ENCODE results near the gene RBMS1. TPM values are rescaled to one million over a fixed set of nuclear protein-coding genes. Genes with fewer than 3 reads are reported as not detected.

Gene RBMS1
- total RNA-seq, 4 donors from 2014 or later, result 50.2 to 62.3 (median 59.1) TPM

DNA sequence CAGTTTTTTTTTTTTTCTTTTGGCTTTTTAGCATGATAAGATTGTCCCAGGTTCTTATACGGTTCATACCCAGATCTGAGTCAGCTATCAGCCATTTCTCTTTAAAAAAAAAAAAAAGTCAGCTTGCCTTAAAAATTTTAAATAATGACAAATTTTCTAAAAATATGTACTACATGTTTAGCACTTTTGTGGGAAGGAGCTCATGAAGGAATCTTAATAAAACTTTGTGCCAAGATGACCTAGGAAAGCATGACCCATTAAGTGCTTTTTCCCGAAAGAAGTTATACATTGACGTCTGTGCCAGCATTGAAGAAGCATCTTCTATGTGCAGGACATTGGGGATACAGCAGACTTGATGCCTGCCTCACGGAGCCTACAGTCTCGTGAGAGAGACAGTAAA is 4.5 kb upstream of the RBMS1 start:
- TF ChIP-seq CTCF (IDR thresholded peaks at IDR 0.05) (no peak), POLR2A (IDR thresholded peaks at IDR 0.05) (no peak)
- intact Hi-C loops (cut with DNase I; ENCODE audit: low total_unique reads), result no loop called here

GRCh38 chr2:160494201-160494644 is 616 bp upstream of the RBMS1 start:
- no peak for TF ChIP-seq CTCF (IDR thresholded peaks at IDR 0.05)
- no peak for TF ChIP-seq POLR2A (IDR thresholded peaks at IDR 0.05)
- peak overlapping the region; percentile 75 for H3K4me3 ChIP-seq (ENCODE audit: low read depth, poor library complexity, severe bottlenecking)
- no peak for DNase-seq (ENCODE audit: low spot score in 2 of 2)
- intact Hi-C loops (cut with DNase I; ENCODE audit: low total_unique reads), result no loop called here
- 8 to 12% methylated on average over 8 of the region's 8 CpGs for WGBS, 2 donors

More for the DNA sequence above, 4.5 kb upstream of the RBMS1 start:
- WGBS, 2 donors, result 82 to 83% methylated on average over 5 of the region's 5 CpGs
- no peak overlapping the region for H3K4me3 ChIP-seq (ENCODE audit: low read depth, poor library complexity, severe bottlenecking)
- no peak for DNase-seq (ENCODE audit: low spot score in 2 of 2)

DNA sequence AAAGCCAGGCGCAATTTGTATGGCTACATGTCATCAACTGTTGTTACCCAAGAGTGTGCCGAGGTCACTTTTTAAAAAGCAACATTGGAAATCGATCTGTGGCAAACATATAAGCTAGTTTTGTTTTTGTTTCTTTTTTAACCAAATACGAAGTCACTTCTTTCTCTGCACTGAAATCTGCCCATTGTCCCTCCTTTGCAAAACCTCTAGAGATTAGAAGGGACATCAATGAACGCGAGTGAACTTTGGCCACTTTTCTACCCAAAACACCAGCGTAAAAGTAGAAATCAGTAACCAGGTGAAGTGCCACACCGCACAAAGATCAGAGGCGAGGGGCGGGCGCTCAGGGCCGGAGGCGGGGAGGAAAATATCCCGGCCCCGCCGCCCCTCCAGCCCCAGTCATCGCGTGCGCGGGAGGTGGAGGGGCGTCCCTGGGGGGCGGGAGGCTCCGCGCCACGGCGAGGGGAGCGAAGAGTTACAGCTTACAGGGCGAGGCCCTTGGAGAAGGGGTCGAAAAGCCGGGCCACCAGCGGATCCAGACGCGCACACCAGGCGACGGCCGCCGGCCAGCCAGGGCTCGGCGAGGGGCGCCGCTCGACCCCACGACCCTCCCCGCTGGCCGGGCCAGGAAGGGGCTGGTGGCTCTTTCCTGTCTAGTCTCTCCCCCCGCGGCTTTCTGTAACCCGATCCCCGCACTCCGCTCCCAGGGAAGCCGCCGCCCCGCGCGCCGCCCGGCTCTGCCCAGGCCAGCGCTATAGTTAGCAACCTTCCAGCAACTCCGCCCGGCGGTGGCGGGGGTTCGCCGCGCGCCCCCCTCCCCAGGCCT is 993 bp downstream of the RBMS1 start:
- peak overlapping the region; percentile 75 for H3K4me3 ChIP-seq (ENCODE audit: low read depth, poor library complexity, severe bottlenecking)
- 1% methylated on average over 40 to 49 of the region's 66 CpGs for WGBS, 2 donors
- TF ChIP-seq CTCF (IDR thresholded peaks at IDR 0.05) (peak in 1 of 3 donors; percentile 29), POLR2A (IDR thresholded peaks at IDR 0.05) (no peak)
- intact Hi-C loops (cut with DNase I; ENCODE audit: low total_unique reads), result no loop called here
- peak; percentile 59 to 93 for DNase-seq (ENCODE audit: low spot score in 2 of 2)

- TF ChIP-seq POLR2A (IDR thresholded peaks at IDR 0.05), result no peak
- no peak for TF ChIP-seq CTCF (IDR thresholded peaks at IDR 0.05)
- DNase-seq (ENCODE audit: low spot score in 2 of 2), result peak in 1 of 2 donors; percentile 22
- WGBS, 2 donors, result 9 to 12% methylated on average over 10 of the region's 10 CpGs
- intact Hi-C loops (cut with DNase I; ENCODE audit: low total_unique reads), result no loop called here
- H3K4me3 ChIP-seq (ENCODE audit: low read depth, poor library complexity, severe bottlenecking), result no peak overlapping the region
These were observed 1.7 kb downstream of the RBMS1 start for GRCh38 chr2:160491911-160492371.

DNA sequence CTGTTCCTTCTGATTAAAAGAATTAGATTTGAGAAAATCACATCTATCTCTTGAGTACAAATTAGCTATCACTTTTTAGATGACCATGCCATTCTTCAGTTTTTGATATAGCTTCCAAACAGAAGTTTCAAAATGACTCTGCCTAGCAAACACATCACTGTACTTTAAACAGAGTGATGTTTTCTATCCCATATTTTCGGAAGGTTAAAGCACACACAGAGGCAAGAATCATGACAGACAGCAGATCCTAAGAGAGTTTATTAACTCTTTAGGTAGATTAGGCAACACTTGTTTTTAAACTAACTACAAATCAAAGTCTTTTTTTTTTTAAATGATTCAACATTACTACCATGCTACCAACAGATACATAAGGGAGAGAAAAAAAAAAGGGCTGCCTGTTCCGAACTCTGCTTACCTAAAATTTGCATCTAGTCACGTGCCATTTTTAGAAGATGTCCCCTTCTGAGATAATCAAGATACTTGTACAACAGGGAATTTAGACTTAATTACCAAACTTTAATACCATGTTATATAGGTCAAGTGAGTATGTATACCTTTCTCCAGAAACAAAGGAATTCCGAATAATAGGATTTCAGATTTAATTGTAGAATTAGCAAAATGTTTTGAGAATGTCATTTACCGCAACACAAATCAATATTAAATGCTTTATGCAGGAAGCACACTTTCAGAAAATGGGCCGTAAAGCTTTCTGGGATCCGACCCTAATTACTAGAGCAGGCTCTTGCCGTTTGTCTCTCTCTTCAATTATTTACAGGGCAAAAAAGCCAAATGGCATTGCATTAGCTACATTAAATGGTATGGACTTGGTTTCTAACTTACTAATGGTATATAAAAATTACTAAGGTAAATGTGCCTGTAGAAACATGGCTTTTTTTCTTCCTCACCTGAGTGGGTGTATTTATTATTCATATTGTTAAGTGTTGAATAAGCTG is 2.6 kb downstream of the RBMS1 start:
- intact Hi-C loops (cut with DNase I; ENCODE audit: low total_unique reads), result no loop called here
- H3K4me3 ChIP-seq (ENCODE audit: low read depth, poor library complexity, severe bottlenecking), result no peak overlapping the region
- TF ChIP-seq CTCF (IDR thresholded peaks at IDR 0.05), result no peak
- TF ChIP-seq POLR2A (IDR thresholded peaks at IDR 0.05), result no peak
- 30 to 35% methylated on average over 8 of the region's 8 CpGs for WGBS, 2 donors
- DNase-seq (ENCODE audit: low spot score in 2 of 2), result no peak

Data from lower leg skin (tissue), 4 donors.